NCI-H1694 (cell line): ENCODE data around the gene OR2AT4.
"Not testable (repeated sequence)": the region's sequence is repeated elsewhere in the genome, so short reads cannot be mapped to it uniquely, and the experiment has no call there.

Experiments used
- DNase-seq: peaks from one replicate; lab custom pipeline; 2025; lab: John Stamatoyannopoulos, UW

The OR2AT4 gene

DNA sequence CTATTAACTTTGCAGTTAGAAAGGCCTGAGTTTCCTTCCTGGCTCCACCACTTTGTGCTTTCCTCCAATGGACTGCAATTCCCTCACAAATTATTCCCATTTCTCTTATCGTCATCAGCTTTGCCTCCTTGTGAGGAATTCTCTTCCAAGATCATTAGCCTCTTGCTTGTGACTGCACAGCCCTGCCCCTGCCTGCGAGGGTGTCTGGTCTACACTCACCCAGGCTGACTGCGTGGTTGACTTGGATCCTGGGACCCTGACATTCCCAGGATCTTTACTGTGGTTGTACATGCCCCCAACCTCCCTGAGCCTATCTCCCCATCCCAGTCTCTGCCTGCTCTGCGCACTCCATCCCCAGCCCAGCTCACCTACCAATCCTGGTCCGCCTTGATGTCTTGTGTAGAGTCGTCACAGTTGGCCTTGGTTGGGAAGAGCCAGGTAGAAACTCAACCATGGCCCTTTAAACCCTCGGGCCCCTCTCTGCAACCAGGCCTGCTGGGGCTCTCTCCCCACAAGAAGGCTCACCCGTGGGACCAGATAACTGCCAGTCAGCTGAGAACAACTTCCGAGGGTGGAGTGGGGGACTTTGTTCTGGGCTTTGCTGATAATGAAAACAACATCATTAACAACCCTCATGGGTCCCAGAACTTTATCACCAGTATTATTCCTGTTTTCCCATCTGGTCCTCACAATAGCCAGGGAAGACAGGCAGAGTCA is at the start of gene OR2AT4:
Gene OR2AT4, minus strand, starts transcription at position 421 of the 717 bp plus-strand sequence.
- DNase-seq: no peak

DNA sequence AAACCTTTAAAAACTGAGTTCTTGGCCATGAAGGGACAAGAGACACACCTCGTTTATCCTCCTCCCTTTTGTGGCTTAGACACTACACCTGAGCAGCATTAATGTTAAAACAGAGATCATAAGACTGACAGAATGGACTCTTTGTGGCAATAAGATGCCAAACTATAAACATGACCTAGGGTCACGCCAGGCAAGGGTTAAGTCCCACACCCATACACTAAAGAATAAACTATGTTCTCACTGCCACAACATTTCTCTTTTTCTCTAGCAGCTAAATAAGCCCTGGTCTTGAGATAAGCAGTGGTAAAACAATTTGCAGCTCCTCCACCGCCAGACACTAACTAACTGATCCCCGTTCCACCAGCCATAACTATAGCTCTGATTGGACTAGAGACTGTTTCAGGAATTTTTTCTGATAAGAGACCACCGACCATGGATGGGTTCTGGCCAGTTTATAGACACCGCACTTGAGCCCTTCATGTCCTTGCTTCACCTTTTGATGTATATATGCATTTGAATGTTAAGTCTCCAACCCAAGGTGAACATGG is 49.4 kb upstream of the OR2AT4 start:
- DNase-seq: no peak

DNA sequence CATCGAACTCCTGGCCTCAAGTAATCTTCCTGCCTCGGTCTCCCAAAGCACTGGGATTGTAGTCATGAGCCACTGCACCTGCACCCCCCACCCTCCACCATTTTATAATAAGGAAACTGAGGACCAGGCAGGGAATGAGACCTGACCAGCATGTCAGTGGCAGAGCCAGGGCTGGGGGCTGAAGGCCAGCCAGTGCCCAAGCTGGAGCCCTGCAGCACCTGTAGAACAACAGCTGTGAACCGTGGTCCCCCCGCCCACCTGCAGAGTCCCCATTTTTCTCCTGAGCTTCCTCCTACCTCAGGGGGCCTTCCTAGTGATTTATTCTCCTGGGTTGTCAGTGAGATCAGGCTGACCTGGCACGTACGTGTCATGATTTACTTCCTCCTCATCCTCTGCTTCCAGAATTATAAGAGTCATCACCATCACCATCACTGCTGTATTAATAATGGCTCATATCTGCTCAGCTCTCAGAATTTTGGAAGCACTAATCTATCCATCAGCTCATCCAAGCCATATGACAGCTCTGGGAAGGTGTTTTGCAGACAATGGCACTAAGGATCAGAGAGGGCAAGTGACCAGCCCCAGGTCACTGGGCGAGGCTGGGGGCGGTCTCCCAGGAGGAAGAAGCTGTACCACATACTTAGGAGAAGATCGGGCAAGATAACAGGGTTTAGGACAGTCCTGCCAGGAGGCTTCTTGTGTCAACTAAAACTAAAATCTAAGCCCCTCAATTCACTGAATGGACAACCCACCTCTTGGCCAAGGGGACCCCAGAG is 48.7 kb upstream of the OR2AT4 start:
- no peak for DNase-seq

DNA sequence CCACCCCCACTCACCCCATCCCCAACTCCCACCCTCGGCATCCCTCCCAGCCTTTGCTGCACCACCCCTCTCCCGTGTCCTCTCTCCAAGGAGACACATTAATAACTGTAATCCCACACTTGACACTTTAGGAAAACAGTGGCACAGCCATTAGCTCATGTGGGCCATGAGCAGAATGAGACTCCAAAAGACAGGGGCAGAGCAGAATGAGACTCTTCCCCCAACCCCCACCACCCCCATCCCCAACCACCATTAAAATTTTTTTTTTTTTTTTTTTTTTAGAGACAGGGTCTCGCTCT is 48.0 kb upstream of the OR2AT4 start:
- no peak for DNase-seq

DNA sequence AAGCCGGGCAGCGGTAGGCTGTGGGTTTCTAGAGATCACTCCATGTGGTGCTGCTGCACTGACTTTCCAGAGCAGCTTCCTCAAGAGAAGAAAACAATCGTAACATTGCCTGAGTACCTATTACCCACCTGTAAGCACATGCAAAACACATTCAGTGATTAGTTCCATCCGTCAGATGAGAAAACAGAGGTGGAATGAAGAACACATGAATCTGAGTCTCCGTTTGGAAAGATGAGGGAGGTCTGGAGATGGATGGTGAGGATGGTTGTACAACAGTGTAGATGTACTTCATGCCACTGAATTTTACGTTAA is 46.7 kb upstream of the OR2AT4 start:
- no peak for DNase-seq

DNA sequence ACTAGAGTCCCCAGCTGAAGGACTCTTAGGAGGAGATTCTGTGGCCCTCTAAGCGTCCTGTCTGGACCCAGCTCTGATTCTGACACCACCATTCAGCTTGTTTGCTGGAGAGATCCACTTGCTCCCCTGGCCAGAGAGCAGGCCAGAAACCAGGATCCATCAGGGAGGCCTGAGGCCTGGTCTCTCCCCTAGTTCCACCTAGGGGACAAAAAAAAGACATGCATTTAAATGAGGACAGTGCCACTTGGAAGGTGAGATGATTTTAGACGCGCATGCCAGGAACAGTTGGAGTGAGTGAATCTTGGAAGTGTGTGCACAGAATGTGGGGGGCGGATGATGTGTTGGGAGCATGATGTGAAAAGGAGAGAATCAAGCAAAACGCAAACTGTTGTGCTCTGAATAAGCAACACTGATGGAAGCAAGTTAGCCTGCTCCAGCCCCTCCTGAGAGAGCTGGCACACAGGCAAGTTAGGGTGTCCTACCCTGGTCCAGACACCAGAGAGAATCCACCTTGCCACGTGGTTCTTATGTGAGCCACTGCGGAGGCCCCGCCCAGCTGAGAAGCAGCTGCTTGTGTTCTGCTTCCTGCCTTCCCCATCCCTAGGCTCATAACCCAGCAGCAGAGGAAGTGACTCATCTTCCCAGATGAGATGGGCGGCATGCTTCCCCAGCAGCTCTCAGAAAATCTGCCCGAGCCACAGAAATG is 46.2 kb upstream of the OR2AT4 start:
- DNase-seq: no peak

DNA sequence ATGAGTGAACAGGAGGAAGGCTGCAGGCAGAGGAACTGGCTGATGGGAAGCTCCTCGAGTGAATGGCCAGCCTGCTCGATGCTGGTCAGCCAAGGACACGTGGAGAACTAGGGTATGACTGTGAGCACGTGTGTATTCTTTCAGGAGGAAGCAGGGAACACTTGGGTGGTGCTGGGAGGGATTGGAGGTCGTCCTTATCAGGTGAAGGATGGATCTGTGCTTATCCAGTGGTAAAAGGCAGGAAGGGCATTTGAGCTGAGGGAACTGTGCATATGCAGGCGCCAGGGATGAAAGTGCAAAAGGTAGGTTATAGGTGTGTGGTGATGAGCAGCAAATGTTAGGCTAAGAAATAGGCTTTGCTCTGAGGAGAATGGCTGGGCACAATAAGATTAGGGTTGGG is 44.5 kb upstream of the OR2AT4 start:
- no peak for DNase-seq

DNA sequence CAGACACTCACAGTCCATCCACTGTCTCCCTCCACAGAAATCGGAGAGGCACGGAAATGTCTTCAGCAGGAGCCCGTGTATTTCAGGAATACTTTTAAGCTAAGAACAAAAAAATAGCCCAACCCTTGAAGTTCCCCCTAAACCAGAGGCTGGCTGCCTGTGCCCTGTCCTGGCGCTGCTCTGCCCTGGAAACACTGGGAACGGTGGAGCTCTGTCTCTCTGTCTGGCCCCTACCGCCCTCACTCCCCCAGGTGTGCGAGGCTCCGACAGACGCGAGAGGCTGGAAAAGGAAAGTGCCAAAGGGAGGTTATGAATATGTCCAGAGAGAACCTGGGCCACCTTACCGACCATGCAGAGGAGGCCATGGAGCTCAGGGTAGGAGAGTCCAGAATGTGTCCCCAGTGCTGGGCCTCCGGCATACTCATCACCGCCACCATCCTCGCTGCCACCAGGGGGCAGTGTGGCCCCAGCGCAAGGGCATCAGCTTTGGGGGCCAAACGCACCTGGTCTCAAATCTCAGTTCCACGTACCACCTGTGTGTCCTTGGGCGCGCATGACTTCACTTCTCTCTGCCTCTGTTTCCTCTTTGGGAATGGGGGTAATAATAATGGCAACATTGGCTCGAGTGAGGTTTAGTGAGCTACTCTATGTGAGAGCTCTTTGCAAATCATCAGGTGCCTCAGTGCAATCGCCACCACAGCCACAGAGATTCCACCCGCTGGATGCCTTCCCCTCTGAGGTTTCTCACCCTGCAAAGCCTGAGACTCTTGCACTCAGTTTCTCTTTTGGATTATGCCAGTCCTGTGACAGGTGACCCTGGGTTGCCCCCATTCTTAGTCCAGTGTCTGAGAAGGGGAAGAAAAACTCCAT is 43.8 kb upstream of the OR2AT4 start:
- DNase-seq: peak; percentile 11

DNA sequence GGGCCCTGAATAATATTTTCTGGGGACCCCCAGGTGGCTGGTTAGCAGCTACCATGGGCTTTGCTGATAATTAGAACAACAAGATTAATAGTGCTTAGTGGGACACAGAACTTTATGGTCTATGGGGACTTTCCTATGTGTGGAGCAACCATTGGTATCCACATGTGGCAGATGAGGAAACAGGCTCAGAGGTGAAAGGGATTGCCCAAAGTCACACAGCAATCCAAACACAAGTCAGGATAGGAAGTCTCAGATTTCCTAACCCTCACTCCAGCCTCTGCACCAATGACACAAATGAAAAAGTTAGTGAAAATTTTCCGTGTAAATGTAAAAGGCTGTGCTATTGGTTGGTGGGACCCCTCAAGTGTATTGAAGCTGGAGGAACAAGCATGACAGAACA is 39.0 kb upstream of the OR2AT4 start:
- DNase-seq: no peak

DNA sequence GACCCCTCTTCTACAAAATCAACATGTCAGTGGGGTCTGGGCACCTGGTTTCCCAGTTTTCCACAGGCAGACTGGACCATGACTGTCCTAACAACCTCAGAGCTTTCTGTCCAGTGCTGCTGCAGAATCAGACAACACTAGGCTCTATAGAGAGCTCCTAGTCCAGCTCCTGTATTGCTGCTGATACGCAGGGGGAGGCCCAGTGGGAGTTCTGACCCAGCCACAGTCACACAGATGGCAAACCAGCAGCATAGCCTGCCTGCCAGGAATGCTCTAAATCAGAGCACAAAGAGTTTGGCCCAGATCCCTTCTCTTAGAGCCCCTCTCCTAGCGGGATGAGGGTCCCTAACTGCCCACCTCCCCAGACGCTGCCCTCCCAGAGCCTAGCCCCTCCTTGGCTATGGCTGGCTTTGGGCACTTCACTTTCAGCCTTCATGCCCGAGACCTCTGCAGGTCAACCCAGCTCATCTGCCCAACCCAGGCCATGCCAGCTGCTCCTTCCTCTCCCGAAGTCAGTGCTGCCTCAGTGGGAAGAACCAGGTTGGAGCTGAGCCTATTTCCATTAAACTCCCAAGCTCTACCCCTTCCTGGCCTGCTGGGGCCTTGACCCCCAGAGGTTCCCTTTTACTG is 38.5 kb upstream of the OR2AT4 start:
- no peak for DNase-seq

DNA sequence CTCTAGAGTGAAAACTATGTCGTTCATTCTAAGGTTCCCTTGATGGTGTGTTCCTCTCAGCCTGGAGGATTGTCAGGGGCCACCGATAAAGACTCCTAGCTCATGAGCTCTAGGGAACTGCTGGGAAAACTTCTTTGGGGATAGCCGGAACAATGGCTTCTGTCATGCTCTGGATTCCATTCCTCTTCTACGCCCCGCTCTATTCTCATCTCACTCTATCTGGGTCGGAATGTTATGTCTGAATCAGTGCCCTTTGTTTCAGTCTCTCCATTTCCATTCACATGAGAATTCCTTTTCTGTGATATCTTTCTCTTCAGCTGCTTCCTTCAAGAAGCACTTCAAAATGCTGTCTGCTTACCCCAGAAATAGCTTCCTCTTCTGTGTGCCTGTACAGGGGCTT is 37.3 kb upstream of the OR2AT4 start:
- DNase-seq: no peak

DNA sequence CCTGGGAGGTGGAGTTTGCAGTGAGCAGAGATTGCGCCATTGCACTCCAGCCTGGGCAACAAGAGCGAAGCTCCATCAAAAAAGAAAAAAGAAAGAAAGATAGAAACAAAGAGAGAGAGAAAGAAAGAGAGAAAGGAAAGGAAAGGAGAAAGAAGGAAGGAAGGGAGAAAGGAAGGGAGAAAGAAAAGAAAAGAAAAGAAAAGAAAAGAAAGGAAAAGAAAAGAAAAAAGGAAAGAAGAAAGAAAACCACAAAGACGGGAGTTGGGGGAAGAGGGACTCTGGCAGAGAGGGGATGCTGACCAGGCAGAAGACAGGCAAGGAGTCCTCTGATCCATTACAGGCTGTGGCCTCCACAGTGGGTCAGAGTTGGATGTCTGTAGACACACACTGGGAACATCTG is 35.4 kb upstream of the OR2AT4 start:
- DNase-seq: no peak

DNA sequence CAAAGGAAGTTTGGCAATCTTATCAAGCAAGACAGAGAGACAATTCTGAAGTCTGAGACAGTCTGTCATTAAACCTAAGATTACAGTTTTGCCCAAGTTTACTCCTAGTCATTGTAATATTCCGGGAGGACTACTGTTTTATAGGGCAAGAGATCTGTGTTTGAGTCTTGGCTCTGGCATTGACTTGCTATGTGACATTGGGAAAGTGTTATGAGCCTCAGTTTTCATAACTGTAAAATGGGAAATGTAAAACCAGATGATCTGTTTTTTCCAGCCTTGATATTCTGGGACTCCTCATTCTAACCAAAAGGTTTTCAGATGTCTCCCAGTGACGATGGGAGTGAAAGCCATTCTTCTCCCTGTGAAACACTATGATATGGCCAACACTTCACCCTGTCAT is 29.9 kb upstream of the OR2AT4 start:
- DNase-seq: no peak

DNA sequence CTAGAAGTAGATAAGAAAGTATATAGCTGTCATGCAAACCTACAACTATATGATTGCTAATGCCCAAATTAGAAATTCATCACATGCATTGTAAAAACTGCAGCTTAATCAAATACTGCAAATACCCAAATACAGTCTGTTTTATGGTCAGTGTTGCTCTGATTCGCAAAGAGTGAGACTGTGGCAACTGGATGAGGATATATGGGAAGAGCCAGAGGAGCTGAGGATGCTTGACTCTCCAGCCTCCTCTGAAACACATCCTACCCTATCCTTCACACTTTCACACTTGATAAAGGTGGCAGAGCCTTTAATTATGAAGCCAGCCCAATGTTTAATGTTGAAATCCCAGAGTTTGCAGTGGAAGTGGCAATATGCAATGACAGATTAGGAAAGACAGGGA is 21.9 kb upstream of the OR2AT4 start:
- no peak for DNase-seq

DNA sequence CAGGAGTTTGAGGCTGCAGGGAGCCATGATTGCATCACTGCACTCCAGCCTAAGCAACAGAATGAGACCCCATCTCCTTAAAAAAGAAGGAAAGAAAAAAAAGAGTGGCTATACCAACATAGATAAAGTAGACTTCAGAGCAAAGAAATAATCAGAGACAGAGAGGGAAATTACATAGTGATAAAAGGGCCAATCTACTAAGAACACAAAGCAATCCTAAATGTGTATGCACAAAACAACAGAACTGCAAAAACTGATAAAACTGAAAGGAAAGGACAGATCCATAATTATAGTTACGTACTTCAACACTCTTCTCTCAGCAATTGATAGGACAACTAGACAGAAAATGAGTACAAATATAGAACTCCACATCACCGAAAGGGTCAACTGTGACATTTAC is 17.8 kb upstream of the OR2AT4 start:
- DNase-seq: no peak

DNA sequence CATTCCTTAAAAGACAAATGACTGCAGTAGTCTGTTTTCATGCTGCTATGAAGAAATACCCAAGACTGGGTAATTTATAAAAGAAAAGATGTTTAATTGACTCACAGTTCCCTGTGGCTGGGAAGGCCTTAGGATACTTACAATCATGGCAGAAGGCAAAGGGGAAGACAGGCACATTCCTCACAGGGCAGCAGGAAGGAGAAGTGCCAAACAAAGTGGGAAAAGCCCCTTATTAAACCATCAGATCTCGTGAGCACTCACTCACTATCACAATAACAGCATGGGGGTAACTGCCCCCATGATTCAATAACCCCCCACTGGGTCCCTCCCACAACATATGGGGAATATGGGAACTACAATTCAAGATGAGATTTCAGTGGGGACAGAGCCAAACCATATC is 16.4 kb upstream of the OR2AT4 start:
- no peak for DNase-seq

DNA sequence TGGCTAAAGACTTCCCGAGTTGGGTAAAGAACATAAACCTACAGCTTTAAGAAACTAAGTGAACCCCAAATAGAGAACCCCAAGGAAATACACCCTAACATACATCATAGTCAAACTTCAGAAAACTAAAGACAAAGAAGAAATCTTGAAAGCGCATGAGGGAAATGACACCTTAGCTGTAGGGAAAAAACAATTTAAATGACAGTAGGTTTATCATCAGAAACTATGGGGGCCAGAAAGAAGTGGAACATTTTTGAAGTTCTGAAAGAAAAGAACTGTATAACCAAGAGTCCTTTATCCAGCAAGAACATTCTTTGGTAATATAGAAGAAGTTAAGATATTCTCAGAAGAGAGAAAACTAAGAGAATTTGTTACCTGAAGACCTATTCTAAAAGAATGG is 15.5 kb upstream of the OR2AT4 start:
- no peak for DNase-seq

DNA sequence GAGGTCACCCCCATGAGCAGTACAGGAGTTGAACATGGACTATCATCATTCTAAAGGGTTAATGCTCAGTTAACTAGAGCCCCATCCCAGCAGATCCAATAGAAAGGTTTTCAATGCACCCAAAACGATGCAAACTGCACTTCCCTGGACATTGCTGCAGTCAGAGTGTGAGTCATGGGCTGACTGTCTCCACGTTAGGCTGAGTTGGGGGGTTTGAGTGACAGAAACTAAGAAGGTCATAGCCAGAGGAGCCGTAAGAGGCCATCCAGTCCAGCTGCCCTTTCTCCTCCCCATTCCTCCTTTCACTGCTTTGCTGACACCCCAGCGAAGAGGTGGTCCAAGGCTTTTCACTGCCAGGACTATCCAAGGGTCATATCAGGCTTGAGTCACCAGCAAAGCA is 10.5 kb upstream of the OR2AT4 start:
- no peak for DNase-seq

DNA sequence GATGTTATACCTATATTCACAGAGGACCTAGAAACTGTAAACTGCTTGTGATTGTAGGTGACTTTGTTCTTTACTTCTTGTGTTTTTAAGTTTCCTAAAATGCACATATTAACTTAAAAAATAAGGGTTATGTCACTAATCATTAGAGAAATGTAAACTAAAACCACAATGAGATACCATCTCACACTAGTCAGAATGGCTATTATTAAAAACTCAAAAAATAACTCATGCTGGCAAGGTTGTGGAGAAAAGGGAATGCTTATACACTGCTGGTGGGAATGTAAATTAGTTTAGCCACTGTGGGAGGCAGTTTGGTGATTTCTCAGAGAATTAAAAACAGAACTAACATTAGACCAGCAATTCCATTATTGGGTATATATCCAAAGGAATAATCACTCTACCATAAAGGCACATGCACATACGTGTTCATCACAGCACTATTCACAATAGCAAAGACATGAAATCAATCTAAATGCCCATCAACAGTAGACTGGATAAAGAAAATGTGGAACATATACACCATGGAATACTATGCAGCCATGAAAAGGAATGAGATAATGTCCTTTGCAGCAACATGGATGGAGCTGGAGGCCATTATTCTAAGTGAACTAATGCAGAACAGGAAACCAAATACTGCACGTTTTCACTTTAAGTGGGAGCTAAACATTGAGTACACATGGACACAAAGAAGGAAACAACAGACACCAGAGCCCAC is 9.4 kb upstream of the OR2AT4 start:
- not testable (repeated sequence) for DNase-seq

DNA sequence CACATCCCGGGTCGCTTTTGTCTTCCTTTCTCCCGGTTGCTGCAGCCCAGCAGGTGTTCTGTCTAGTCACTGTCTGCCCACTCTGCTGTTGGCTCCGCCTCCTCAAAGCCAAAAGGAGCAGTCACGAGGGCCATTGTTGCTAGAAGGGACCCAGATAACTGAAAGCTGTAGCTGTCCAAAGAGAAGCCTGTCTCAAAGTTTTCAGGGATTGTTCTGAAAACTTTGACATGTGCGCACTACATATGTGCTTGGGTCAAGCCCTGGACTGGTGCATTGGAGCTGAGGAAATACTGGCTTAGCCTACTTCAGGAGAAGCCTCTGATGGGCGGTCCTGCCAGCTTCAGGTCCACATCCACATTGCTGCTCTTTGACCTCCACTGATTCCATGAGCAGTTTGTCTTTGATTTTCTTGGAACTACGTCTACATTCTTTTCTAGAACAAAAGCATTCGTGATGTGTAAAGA is 8.8 kb upstream of the OR2AT4 start:
- DNase-seq: no peak
